Nephron (organoid): ENCODE data around the gene GNE.
"Not testable (repeated sequence)": the region's sequence is repeated elsewhere in the genome, so short reads cannot be mapped to it uniquely, and the experiment has no call there.

Experiments
- H3K27ac Mint-ChIP-seq, 3 experiments: 2 replicates each; pipeline ENCODE4 v1.8.0; 2020; ENCODE audit warnings: mixed read lengths in 3 of 3, mild to moderate bottlenecking in 2 of 3, moderate library complexity in 1 of 3
- H3K27me3 Mint-ChIP-seq: 2 replicates; pipeline ENCODE4 v1.8.0; 2021; ENCODE audit warnings: low read depth, mild to moderate bottlenecking, moderate library complexity, mixed read lengths
- H3K36me3 Mint-ChIP-seq: 2 replicates; pipeline ENCODE4 v1.8.0; 2020; ENCODE audit warnings: low read depth, mixed read lengths
- H3K4me1 Mint-ChIP-seq: 2 replicates; pipeline ENCODE4 v1.8.0; 2020; ENCODE audit warnings: mixed read lengths
- H3K4me3 Mint-ChIP-seq, 3 experiments: 2 replicates each; pipeline ENCODE4 v1.8.0; 2020; ENCODE audit warnings: mild to moderate bottlenecking in 3 of 3, mixed read lengths in 3 of 3, moderate library complexity in 2 of 3
- H3K9me3 Mint-ChIP-seq: 2 replicates; pipeline ENCODE4 v1.8.0; 2020; ENCODE audit warnings: mixed read lengths
- TF ChIP-seq, protein P1 (sequence below), 3 experiments: fragments of 200-600 bp; sonication (generic); IDR thresholded peaks; one replicate each; pipeline ENCODE4 v1.5.0; 2021; ENCODE audit warnings: antibody characterized with exemption in 3 of 3; ENCODE audit not compliant: unreplicated experiment in 3 of 3

Gene GNE

DNA sequence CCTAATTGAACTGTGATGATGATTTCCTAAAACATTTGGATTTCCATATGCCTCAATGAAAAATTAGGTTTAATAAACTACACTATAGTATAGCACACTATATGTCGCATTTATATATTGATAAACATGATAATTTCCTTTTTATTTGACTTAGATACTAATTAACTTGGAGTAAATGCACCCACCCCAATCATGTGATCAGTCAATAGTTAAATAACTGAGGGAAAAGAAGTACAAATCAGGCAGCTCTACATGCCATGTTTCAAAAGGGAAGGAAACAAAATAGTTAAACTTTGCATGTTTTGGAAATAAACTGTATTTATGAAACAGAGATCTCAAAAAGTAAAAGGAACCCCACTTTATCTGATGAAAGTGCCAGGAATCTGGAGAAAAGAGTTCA is 18.0 kb upstream of the GNE start:
- no peaks in the 10 kb centered on the region for H3K27me3 Mint-ChIP-seq
- peaks cover 6% of the 10 kb centered on the region for H3K36me3 Mint-ChIP-seq
- no peaks in the 10 kb centered on the region for H3K9me3 Mint-ChIP-seq
- H3K4me3 Mint-ChIP-seq, result peak overlapping the region; percentile 11 to 82 (median 78)
- TF ChIP-seq, protein P1, sequence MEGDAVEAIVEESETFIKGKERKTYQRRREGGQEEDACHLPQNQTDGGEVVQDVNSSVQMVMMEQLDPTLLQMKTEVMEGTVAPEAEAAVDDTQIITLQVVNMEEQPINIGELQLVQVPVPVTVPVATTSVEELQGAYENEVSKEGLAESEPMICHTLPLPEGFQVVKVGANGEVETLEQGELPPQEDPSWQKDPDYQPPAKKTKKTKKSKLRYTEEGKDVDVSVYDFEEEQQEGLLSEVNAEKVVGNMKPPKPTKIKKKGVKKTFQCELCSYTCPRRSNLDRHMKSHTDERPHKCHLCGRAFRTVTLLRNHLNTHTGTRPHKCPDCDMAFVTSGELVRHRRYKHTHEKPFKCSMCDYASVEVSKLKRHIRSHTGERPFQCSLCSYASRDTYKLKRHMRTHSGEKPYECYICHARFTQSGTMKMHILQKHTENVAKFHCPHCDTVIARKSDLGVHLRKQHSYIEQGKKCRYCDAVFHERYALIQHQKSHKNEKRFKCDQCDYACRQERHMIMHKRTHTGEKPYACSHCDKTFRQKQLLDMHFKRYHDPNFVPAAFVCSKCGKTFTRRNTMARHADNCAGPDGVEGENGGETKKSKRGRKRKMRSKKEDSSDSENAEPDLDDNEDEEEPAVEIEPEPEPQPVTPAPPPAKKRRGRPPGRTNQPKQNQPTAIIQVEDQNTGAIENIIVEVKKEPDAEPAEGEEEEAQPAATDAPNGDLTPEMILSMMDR (IDR thresholded peaks at IDR 0.05; ENCODE audit: unreplicated experiment in 3 of 3), result no peak
- peak overlapping the region; percentile 58 to 91 (median 75) for H3K27ac Mint-ChIP-seq
- H3K4me1 Mint-ChIP-seq, result peaks cover 14% of the 10 kb centered on the region

DNA sequence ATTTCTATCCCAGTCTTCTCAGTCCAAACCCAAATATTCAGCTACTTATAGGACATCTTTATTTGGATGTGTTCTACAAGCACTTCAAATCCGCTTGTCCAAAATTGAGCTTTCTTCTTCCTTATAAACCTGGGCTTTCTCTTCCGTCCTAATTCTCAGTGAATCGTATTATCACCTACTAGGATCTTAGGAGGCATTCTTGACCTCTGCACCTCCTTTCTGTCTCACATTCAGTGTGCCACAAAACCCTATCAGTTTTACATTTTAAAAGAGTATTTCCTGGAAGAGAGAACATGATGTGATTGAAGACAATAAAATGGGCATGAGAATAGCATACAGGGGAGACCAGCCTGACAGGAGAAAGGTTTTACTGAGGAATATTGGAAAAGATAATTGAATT is 16.8 kb upstream of the GNE start:
- peaks cover 10% of the 10 kb centered on the region for H3K36me3 Mint-ChIP-seq
- no peaks in the 10 kb centered on the region for H3K27me3 Mint-ChIP-seq
- H3K4me3 Mint-ChIP-seq, result peak overlapping the region; percentile 2 to 34 (median 3)
- H3K4me1 Mint-ChIP-seq, result peaks cover 14% of the 10 kb centered on the region
- TF ChIP-seq, protein P1 (IDR thresholded peaks at IDR 0.05; ENCODE audit: unreplicated experiment in 3 of 3), result no peak
- H3K27ac Mint-ChIP-seq, result no peak overlapping the region
- no peaks in the 10 kb centered on the region for H3K9me3 Mint-ChIP-seq

DNA sequence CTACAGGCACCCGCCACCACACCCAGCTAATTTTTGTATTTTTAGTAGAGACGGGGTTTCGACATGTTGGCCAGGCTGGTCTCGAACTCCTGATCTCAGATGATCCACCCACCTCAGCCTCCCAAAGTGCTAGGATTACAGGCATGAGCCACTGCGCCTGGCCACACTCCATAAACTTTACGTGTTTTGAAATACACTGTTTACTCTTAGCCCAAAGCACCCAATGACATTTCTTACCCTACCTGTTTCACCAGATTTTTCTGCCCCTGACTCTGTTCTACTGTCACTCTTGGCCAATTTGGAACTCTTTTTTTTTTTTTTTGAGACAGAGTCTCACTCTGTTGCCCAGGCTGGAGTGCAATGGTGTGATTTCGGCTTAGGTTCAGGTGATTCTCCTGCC is 15.1 kb upstream of the GNE start:
- Mint-ChIP-seq H3K27ac (peak overlapping the region in 1 of 3 experiments; percentile 20), H3K36me3 (peaks cover 13% of the 10 kb centered on the region), H3K4me1 (peaks cover 14% of the 10 kb centered on the region)
- H3K9me3 Mint-ChIP-seq, H3K27me3 Mint-ChIP-seq, H3K4me3 Mint-ChIP-seq: not testable (repeated sequence)

DNA sequence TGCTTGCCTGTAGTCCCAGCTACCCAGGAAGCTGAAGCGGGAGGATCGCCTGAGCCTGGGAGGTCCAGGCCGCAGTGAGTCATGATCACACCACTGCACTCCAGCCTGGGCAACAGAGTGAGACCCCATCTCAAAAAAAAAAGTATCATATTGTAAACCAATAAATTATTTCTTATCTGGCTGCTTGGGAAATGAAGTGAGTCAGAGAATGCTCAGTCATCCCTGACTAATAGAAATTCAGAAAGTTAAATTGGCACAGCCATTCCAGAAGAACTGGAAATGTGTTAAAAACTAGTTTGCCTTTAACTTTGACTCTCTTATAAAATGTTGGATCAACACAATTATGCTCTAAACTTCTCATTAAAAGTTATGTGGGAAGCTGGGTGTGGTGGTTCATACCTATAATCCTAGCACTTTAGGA is 9.8 kb upstream of the GNE start:
- Mint-ChIP-seq H3K27ac (no peak overlapping the region), H3K4me3 (no peak overlapping the region), H3K9me3 (no peaks in the 10 kb centered on the region), H3K4me1 (no peaks in the 10 kb centered on the region), H3K36me3 (peaks cover 21% of the 10 kb centered on the region), H3K27me3 (no peaks in the 10 kb centered on the region)
- TF ChIP-seq, protein P1 (IDR thresholded peaks at IDR 0.05; ENCODE audit: unreplicated experiment in 3 of 3), result no peak

DNA sequence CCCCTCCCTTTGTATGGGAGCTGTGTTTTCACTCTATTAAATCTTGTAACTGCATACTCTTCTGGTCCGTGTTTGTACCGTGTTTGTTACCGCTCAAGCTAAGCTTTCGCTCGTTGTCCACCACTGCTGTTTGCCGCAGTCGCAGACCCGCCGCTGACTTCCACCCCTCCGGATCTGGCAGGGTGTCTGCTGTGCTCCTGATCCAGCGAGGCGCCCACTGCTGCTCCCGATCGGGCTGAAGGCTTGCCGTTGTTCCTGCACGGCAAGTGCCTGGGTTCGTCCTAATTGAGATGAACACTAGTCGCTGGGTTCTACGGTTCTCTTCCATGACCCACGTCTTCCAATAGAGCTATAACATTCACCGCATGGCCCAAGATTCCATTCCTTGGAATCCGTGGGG is 6.6 kb upstream of the GNE start:
- H3K4me3 Mint-ChIP-seq, result no peak overlapping the region
- H3K27me3 Mint-ChIP-seq, result no peaks in the 10 kb centered on the region
- no peaks in the 10 kb centered on the region for H3K4me1 Mint-ChIP-seq
- TF ChIP-seq, protein P1 (IDR thresholded peaks at IDR 0.05; ENCODE audit: unreplicated experiment in 3 of 3), result no peak
- H3K9me3 Mint-ChIP-seq, result no peaks in the 10 kb centered on the region
- no peak overlapping the region for H3K27ac Mint-ChIP-seq
- peaks cover 11% of the 10 kb centered on the region for H3K36me3 Mint-ChIP-seq

DNA sequence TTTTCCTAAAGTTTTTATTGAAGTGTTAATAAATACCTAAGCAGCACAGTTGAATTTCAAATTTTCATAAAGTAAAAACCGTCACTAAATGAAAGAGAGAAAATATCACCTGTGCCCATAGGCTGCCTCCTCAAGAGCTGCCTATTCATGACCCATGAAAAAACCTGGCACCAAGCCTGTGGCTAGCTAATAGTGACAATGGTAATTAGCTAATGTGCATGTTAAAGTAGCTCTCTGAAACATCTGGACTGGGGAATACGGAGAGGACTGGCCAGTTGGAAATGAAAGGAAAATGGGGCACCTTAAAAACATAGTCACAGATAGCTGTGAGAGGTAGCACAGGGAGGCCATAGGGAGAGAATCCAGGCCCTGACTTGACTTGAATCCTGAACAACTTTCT is 5.4 kb upstream of the GNE start:
- no peak overlapping the region for H3K4me3 Mint-ChIP-seq
- H3K27me3 Mint-ChIP-seq, result no peaks in the 10 kb centered on the region
- no peaks in the 10 kb centered on the region for H3K4me1 Mint-ChIP-seq
- H3K36me3 Mint-ChIP-seq, result peaks cover 8% of the 10 kb centered on the region
- TF ChIP-seq, protein P1 (IDR thresholded peaks at IDR 0.05; ENCODE audit: unreplicated experiment in 3 of 3), result no peak
- no peak overlapping the region for H3K27ac Mint-ChIP-seq
- H3K9me3 Mint-ChIP-seq, result no peaks in the 10 kb centered on the region
